Measurements from ENCODE around the gene WDFY1.

DNA sequence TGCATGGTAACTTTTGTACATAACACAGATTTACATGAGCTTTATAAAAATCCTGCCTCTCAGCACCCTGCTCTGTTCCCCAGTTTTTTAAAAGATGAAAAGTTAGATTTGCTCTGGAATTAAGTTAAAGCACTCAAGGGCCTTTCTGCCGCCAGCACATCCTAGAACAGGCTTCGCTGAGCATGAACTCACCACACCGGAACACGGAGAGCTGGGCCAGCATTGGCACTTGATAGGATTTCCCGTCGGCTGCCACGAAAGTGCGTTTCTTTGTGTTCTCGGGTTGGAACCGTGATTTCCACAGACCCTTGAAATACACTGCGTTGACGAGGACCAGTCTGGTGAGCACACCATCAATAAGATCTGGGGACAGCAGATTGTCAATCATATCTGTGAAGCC, 46.5 kb upstream of the WDFY1 start:
- TF ChIP-seq, protein P1, sequence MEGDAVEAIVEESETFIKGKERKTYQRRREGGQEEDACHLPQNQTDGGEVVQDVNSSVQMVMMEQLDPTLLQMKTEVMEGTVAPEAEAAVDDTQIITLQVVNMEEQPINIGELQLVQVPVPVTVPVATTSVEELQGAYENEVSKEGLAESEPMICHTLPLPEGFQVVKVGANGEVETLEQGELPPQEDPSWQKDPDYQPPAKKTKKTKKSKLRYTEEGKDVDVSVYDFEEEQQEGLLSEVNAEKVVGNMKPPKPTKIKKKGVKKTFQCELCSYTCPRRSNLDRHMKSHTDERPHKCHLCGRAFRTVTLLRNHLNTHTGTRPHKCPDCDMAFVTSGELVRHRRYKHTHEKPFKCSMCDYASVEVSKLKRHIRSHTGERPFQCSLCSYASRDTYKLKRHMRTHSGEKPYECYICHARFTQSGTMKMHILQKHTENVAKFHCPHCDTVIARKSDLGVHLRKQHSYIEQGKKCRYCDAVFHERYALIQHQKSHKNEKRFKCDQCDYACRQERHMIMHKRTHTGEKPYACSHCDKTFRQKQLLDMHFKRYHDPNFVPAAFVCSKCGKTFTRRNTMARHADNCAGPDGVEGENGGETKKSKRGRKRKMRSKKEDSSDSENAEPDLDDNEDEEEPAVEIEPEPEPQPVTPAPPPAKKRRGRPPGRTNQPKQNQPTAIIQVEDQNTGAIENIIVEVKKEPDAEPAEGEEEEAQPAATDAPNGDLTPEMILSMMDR (IDR thresholded peaks at IDR 0.05) = no peak
- no peak for TF ChIP-seq EZH2 (IDR thresholded peaks at IDR 0.05; ENCODE audit: borderline replicate concordance, insufficient read depth, low read depth, low read length, poor library complexity, severe bottlenecking)

Data from B cell (primary cell).